ENCODE results near the gene FUZ. TPM values are rescaled to one million over a fixed set of nuclear protein-coding genes. Genes with fewer than 3 reads are reported as not detected.

FUZ gene
- total RNA-seq, 1 donor from 2014 or later = 22.6 TPM

GRCh38 chr19:49786376-49786820 is 26.7 kb downstream of the FUZ start:
- peak; percentile 51 for DNase-seq (ENCODE audit: low read depth)

- DNase-seq (ENCODE audit: low read depth) = no peak
These were observed 30.6 kb downstream of the FUZ start for GRCh38 chr19:49782515-49782914.

GRCh38 chr19:49781394-49781793 is 31.7 kb downstream of the FUZ start:
- no peak for DNase-seq (ENCODE audit: low read depth)

- DNase-seq (ENCODE audit: low read depth) = no peak
These were observed 32.2 kb downstream of the FUZ start for GRCh38 chr19:49780861-49781260.

GRCh38 chr19:49779731-49780555 is 33.1 kb downstream of the FUZ start:
- no peak for DNase-seq (ENCODE audit: low read depth)

- no peak for DNase-seq (ENCODE audit: low read depth)
These were observed 36.7 kb downstream of the FUZ start for GRCh38 chr19:49776371-49776764.

GRCh38 chr19:49775742-49776370 is 37.2 kb downstream of the FUZ start:
- DNase-seq (ENCODE audit: low read depth) = no peak

- DNase-seq (ENCODE audit: low read depth) = no peak
These were observed 38.1 kb downstream of the FUZ start for GRCh38 chr19:49774969-49775368.

GRCh38 chr19:49773663-49774350 is 39.3 kb downstream of the FUZ start:
- DNase-seq (ENCODE audit: low read depth) = no peak

- no peak for DNase-seq (ENCODE audit: low read depth)
These were observed 40.2 kb downstream of the FUZ start for GRCh38 chr19:49772850-49773432.

- DNase-seq (ENCODE audit: low read depth) = no peak
These were observed 41.4 kb downstream of the FUZ start for GRCh38 chr19:49771674-49772139.

GRCh38 chr19:49770529-49770928 is 42.6 kb downstream of the FUZ start:
- DNase-seq (ENCODE audit: low read depth) = no peak

GRCh38 chr19:49767967-49768581 is 45.0 kb downstream of the FUZ start:
- no peak for DNase-seq (ENCODE audit: low read depth)

- no peak for DNase-seq (ENCODE audit: low read depth)
These were observed 45.7 kb downstream of the FUZ start for GRCh38 chr19:49767381-49767780.

- DNase-seq (ENCODE audit: low read depth) = no peak
These were observed 46.2 kb downstream of the FUZ start, which contains the start of gene AP2A1 for GRCh38 chr19:49766930-49767299. TSS of gene AP2A1 (plus strand) at chr19:49767001. CDS start at chr19:49767134, 133 bp downstream.

- peak; percentile 100 for DNase-seq (ENCODE audit: low read depth)
These were observed 46.8 kb downstream of the FUZ start for GRCh38 chr19:49766007-49766929.

- DNase-seq (ENCODE audit: low read depth) = no peak
These were observed 48.8 kb downstream of the FUZ start for GRCh38 chr19:49764341-49764740.

- no peak for DNase-seq (ENCODE audit: low read depth)
These were observed 49.9 kb downstream of the FUZ start, which contains the start of gene TSKS for GRCh38 chr19:49763230-49763629. TSS of gene TSKS (minus strand) at chr19:49763306. CDS start at chr19:49763247, 59 bp downstream.

GRCh38 chr19:49761625-49762311 is 51.3 kb downstream of the FUZ start:
- no peak for DNase-seq (ENCODE audit: low read depth)

All from myocyte (in vitro differentiated cells).